Mucosa of gallbladder (tissue), 1 donor: ENCODE measurements around the gene DHX38. TPM values are rescaled to one million over a fixed set of nuclear protein-coding genes. Genes with fewer than 3 reads are reported as not detected.
"Not testable (repeated sequence)": the region's sequence is repeated elsewhere in the genome, so short reads cannot be mapped to it uniquely, and the experiment has no call there.

Source experiments
- DNase-seq: peaks from one replicate; pipeline ENCODE4 v3.0.0-alpha.2; 2020; ENCODE audit warnings: low spot score
- total RNA-seq: library from RNA; stranded (reverse); gene quantifications from one replicate; pipeline ENCODE4 v1.2.1, GENCODE V29; 2021
- donor health status: DM: no; HTN: no; CAD: no.

The DHX38 gene
- total RNA-seq, result 55.7 TPM

DNA sequence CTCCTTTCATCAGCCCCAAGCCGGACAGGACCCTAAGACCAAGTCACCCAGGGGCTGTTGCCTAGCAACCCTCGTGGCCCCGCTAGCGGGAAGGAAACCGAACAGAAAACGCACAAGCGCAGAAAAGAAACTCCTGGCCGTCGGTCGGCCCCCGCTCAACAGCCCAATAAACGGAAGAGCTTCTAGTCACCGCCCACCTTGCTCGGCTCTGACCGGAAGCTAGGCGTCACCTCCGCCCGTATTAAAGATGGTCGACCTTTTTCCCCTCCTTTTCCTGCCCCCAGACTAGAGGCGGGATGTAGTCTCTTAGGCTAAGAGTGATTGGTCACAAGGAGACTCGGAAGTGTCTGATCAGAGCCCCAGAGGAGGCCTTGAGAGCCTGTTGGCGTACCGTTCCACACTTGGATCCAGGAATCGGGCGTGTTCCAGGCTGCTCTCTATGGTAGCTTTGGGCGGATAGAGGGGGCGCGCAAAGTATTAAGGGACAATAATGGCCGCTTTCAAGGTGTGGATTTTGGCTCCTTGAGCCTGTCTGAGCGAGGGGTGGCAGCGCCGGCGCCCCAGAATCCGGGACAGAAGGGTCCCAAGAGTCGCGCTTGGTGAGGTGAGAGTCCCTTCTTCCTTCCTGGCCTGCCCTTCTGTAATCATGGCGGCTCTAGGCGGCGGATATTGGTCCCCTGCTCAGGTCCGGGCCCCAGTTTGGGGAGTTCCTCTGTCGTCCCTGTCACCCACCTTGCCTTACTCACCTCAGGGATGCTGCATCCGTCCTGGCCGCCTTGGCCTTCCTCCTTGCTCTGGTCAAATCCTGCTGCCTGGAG, at the start of gene DHX38, which contains the start of gene TXNL4B:
TSS of gene DHX38 (plus strand) at position 400 of the 818 bp plus-strand sequence. CDS start 2,311 bp downstream, outside the sequence.
TSS of gene TXNL4B (minus strand) at position 173 of the 818 bp plus-strand sequence. CDS start 2,871 bp downstream, outside the sequence.
- DNase-seq, result peak; percentile 96

GRCh38 chr16:72044296-72044695, 49.4 kb upstream of the DHX38 start:
- no peak for DNase-seq

DNA sequence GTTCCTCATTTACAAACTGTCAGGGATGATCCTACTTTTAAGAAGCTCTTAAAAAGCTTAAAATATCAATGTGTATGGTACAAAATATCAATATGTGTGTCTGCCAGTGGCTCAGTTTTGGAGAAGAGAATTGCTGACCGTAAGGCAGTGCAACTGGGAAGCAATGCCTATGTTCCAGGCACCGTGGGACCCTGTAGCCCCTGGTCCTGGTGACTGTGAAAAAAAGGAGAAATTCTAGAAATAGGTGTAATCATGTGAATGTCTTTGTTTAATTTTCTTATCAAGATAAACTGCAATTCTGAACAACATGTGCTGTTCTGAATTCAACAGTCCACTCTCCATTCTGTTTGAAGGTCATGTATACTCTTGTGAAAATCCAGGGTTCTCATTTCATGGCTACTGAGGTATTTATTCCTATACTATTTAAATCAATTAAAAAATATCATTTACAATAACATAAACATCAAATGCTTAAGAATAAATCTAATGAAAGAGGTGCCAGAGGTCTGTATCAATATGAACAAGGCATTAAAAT, 48.8 kb upstream of the DHX38 start:
- no peak for DNase-seq

- no peak for DNase-seq
Observed at GRCh38 chr16:72049110-72049509, 44.5 kb upstream of the DHX38 start.

DNA sequence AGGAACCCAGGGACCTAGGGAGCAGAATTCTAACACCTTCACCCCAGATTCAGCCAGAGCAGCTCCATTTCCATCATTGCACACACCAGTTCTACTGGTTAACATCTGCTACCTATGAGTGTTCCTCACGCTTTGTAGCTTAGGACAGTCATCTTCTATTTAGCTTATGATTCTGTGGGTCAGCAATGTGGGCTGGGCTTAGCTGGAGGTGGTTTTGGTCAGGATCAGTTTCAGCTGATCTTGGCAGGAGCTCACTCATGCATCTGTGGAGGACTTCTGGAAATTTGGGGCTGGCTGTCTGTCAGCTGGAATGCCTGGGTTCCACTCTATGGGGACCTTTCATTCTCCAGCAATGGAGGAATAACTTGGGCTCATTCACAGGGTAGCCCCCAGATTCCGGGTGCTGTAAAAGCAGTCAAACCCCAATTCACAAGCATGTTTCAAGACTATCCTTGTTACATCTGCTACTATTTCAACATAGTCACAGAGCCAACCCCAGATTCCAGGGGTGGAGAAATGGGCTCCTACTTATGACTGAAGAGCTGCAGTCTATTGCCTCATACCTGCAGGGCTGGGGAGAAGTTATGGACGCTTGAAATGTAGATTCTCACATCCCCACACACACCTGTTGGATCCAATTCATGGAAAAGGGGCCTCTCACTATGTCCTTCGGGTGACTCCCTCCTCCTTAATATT, 42.7 kb upstream of the DHX38 start:
- no peak for DNase-seq

DNA sequence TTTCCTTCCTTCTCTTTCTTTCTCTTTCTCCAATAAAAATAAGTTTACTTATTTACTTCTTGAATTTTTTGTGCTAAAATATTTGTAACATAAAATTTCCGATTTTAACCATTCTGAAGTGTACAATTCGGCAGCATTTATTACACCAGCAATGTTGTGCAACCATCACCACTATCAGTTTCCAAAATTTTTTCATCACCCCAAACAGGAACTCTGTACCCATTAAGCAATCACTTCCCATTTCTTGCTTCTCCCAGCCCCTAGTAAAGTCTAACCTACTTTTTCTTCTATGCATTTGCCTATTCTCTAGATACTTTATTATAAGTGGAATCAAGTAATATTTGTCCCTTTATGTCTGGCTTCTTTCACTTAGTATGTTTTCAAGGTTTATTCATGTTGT, 41.8 kb upstream of the DHX38 start:
- no peak for DNase-seq

DNA sequence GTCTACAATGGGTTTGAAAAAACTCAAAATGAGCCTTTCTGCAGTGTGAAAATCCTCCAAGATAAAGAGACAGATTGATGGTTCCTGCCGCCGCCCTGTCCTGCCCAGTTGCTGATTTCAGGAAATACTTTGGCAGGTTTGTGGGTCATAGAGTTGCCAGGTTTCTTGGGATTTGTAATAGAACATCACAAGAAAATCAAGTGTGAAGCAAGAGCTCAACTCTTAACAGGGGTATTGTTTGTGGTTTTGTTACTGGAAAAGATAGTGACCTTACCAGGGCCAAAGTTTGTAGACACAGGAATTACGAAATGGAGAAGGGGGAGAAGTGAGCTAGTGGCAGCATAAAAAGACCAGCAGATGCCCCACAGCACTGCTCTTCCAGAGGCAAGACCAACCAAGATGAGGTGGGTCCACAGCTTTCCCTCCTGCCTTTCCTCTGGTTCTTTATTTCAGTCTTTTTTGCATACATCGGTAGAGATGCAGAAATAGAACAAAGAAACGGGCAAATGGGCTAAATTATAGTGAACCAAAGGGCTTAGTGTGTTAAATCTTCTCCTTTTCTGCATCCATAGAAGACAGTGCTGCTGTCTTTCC, 39.3 kb upstream of the DHX38 start, which contains the start of gene HP:
TSS of gene HP (plus strand) at position 252 of the 594 bp plus-strand sequence. CDS start at position 400, 148 bp downstream.
- not testable (repeated sequence) for DNase-seq

DNA sequence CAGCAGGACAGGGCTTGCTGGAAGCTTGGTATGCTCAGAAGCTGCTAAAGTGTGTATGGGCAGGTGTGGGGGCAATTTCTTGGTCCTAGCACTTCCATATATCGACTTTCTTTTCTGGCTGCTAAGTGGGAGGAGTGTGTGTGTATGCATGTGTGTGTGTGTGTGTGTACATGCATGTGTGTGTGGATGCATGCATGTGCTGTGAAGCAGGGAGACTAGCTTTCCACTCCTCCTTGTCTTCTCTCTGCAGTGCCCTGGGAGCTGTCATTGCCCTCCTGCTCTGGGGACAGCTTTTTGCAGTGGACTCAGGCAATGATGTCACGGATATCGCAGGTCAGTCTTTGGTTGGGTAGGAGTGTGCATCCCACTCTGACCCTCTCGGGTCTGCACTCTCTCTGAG, 37.7 kb upstream of the DHX38 start:
- DNase-seq, result no peak

- not testable (repeated sequence) for DNase-seq
Observed at GRCh38 chr16:72057313-72057712, 36.3 kb upstream of the DHX38 start.

DNA sequence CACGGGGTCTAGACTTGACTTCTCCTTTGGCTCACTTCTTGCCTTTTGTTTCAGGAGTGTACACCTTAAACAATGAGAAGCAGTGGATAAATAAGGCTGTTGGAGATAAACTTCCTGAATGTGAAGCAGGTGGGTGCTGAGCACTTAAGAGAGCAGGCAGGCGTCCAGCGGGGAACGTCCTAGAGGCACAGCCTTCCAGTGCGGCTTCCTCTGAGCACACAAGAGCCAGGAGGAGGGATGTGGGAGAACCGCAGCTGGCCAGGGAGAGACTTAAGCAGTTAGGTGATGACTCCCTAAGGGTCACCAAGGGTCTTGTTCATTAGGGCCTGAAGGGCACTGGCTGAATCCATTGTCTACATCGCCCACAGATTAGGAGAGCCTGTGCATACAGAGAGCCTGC, 34.6 kb upstream of the DHX38 start:
- not testable (repeated sequence) for DNase-seq

- no peak for DNase-seq
Observed at GRCh38 chr16:72060405-72060804, 33.2 kb upstream of the DHX38 start.

- DNase-seq, result no peak
Observed at GRCh38 chr16:72061564-72061963, 32.1 kb upstream of the DHX38 start.

DNA sequence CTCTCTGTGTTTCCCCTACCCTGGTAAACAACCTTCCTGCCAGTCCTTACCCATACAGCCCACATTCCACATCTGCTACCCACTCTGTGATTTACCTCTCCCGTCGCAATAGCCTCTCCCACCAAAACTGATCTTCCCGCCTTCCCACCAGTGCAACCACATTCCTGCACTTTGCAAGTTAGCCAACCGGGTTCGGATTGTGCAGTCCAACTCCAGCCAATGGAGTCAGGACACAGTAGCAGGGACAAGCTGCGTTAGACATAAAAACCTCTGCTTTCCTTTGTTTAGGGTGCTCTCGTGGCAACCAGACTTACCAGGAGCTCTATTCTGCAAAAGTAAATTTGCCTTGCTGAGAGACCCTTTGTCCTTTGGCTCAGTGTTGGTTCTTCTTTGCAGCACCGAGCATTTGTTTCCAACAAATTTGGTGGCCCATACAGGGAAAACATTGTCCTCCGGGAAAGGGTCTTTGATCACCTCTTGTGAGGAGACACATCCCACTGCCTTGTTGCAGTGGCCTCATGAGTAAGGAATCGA, 29.2 kb upstream of the DHX38 start:
- no peak for DNase-seq

DNA sequence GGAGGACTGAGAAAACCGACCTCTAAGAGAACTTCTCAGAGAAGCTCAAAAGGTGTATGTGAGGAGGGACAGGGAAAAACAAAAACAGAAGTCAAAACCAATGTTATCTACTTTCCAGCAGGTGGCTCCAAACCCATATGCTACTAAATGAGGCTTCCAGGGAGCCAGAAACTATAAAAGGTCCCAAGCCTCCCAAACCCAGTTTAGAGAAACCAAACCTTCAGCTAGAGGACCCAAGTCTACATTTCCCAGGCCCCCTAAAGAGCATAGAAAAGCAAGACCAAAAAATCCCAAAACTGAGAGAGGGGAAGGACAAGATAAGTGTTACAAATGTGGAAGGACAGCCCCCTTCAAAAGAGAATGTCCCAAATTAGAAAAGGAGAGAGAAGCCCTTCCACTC, 26.9 kb upstream of the DHX38 start:
- no peak for DNase-seq

DNA sequence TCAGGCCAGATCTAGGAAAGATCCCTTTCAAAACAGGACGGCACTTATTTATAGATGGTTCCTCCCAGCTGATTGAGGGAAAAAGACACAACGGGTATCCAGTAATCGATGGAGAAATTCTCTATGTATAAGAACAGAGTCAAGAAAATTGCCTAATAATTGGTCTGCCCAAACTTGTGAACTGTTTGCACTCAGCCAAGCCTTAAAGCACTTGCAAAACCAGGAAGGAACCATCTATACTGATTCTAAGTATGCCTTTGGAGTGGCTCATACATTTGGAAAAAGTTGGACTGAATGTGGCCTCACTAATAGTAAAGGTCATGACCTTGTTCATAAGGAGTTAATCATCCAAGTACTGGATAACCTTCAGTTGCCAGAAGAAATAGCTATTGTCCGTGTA, 24.7 kb upstream of the DHX38 start:
- no peak for DNase-seq

GRCh38 chr16:72072514-72073342, 20.9 kb upstream of the DHX38 start:
- DNase-seq, result peak; percentile 38

DNA sequence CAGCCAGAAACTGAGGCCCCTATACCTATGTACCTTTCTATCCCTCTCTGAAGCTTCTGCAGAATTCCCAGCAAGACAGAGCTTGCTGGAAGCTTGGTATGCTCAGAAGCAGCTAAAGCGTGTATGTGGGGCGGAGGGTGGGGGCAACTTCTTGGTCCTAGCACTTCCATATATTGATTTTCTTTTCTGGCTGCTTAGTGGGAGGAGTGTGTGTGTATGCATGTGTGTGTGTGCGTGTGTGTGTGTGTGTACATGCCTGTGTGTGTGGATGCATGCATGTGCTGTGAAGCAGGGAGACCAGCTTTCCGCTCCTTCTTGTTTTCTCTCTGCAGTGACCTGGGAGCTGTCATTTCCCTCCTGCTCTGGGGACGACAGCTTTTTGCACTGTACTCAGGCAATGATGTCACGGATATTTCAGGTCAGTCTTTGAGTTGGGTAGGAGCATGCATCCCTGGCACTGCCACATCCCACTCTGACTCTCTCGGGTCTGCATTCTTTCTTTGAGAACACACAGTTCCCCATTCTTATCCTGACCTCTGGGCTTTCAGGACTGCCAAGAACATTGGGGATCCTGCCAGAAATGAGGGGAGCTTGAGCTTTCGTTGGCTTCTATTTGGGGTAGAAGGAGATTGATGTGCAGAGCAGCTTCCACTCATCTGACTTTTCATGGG, 20.0 kb upstream of the DHX38 start:
- DNase-seq, result peak; percentile 23

- not testable (repeated sequence) for DNase-seq
Observed at GRCh38 chr16:72075067-72075466, 18.6 kb upstream of the DHX38 start.

GRCh38 chr16:72076991-72077706, 16.5 kb upstream of the DHX38 start:
- DNase-seq, result not testable (repeated sequence)
